Osteocyte (in vitro differentiated cells): ENCODE data around the gene FBXO8. TPM values are rescaled to one million over a fixed set of nuclear protein-coding genes. Genes with fewer than 3 reads are reported as not detected.

Experiments used
- DNase-seq: peaks from one replicate; pipeline ENCODE4 v3.0.0; 2021; ENCODE audit warnings: mixed read lengths; ENCODE audit not compliant: unreplicated experiment; ENCODE audit errors: extremely low spot score
- H3K27ac Mint-ChIP-seq: one replicate; pipeline ENCODE4 v1.8.0; 2021; ENCODE audit warnings: mild to moderate bottlenecking, mixed read lengths; ENCODE audit not compliant: unreplicated experiment
- H3K27me3 Mint-ChIP-seq: one replicate; pipeline ENCODE4 v1.8.0; 2021; ENCODE audit warnings: mixed read lengths; ENCODE audit not compliant: unreplicated experiment
- H3K36me3 Mint-ChIP-seq: one replicate; pipeline ENCODE4 v1.8.0; 2021; ENCODE audit warnings: mixed read lengths; ENCODE audit not compliant: unreplicated experiment
- H3K4me1 Mint-ChIP-seq: one replicate; pipeline ENCODE4 v1.8.0; 2021; ENCODE audit warnings: mixed read lengths; ENCODE audit not compliant: unreplicated experiment
- H3K4me3 Mint-ChIP-seq: one replicate; pipeline ENCODE4 v1.8.0; 2021; ENCODE audit warnings: mild to moderate bottlenecking, moderate library complexity, mixed read lengths; ENCODE audit not compliant: unreplicated experiment
- H3K9me3 Mint-ChIP-seq: one replicate; pipeline ENCODE4 v1.8.0; 2021; ENCODE audit warnings: mixed read lengths; ENCODE audit not compliant: unreplicated experiment
- CTCF ChIP-seq: fragments of 200-600 bp; sonication (generic); IDR thresholded peaks from 2 replicates; pipeline ENCODE4 v1.5.0; 2021; ENCODE audit warnings: antibody characterized with exemption, mild to moderate bottlenecking, moderate library complexity
- total RNA-seq: library from RNA; stranded (reverse); gene quantifications from 2 replicates; pipeline ENCODE4 v1.2.1, GENCODE V29; 2021

FBXO8 gene
- total RNA-seq, 1 donor from 2014 or later, result 22.0 TPM

- no peaks in the 10 kb centered on the region for H3K9me3 Mint-ChIP-seq
- no peaks in the 10 kb centered on the region for H3K36me3 Mint-ChIP-seq
- no peak for TF ChIP-seq CTCF
- DNase-seq, result no peak
- no peak overlapping the region for H3K4me3 Mint-ChIP-seq
- H3K4me1 Mint-ChIP-seq, result peaks cover 2% of the 10 kb centered on the region
- H3K27me3 Mint-ChIP-seq, result peaks cover 67% of the 10 kb centered on the region
- no peak overlapping the region for H3K27ac Mint-ChIP-seq
These were observed 58.0 kb downstream of the FBXO8 start for GRCh38 chr4:174225349-174226049.

- Mint-ChIP-seq H3K27ac (no peak overlapping the region), H3K36me3 (no peaks in the 10 kb centered on the region), H3K9me3 (no peaks in the 10 kb centered on the region), H3K4me1 (peaks cover 2% of the 10 kb centered on the region), H3K27me3 (peaks cover 75% of the 10 kb centered on the region), H3K4me3 (no peak overlapping the region)
- no peak for TF ChIP-seq CTCF
- DNase-seq, result no peak
These were observed 58.9 kb downstream of the FBXO8 start for GRCh38 chr4:174224550-174224949.

- Mint-ChIP-seq H3K9me3 (no peaks in the 10 kb centered on the region), H3K27me3 (peaks cover 83% of the 10 kb centered on the region)
- no peak for DNase-seq
These were observed 61.1 kb downstream of the FBXO8 start for GRCh38 chr4:174222266-174222872.

GRCh38 chr4:174218127-174218790, 65.2 kb downstream of the FBXO8 start:
- H3K9me3 Mint-ChIP-seq, result no peaks in the 10 kb centered on the region
- peak overlapping the region; percentile 63 for H3K4me3 Mint-ChIP-seq
- no peaks in the 10 kb centered on the region for H3K36me3 Mint-ChIP-seq
- peaks cover 95% of the 10 kb centered on the region for H3K27me3 Mint-ChIP-seq
- DNase-seq, result no peak
- no peak for TF ChIP-seq CTCF
- no peak overlapping the region for H3K27ac Mint-ChIP-seq
- peaks cover 37% of the 10 kb centered on the region for H3K4me1 Mint-ChIP-seq

More at GRCh38 chr4:174222266-174222872, 61.1 kb downstream of the FBXO8 start:
- peaks cover 15% of the 10 kb centered on the region for H3K4me1 Mint-ChIP-seq
- H3K36me3 Mint-ChIP-seq, result no peaks in the 10 kb centered on the region
- H3K4me3 Mint-ChIP-seq, result no peak overlapping the region
- no peak overlapping the region for H3K27ac Mint-ChIP-seq
- TF ChIP-seq CTCF, result peak; percentile 66
